T-cell (primary cell): Measurements from ENCODE around the gene PIK3R6. TPM values are rescaled to one million over a fixed set of nuclear protein-coding genes. Genes with fewer than 3 reads are reported as not detected.

Source experiments
- ATAC-seq, 4 experiments: fragments of 200-7000 bp in 3 of 4; fragments of 150-1000 bp in 1 of 4; cut with Tn5 transposase; replicated peaks in 1 of 4; 1 replicate in 3 of 4; 2 replicates in 1 of 4; pipeline ENCODE4 v1.10.0; 2021; ENCODE audit warnings: moderate library complexity in 3 of 4, mild to moderate bottlenecking in 2 of 4, moderate number of reproducible peaks in 1 of 4
- CTCF ChIA-PET, 2 donors: fragments of 300-600 bp; sonication (Branson Sonifier 250); formaldehyde crosslinking; loops; one replicate each; lab custom pipeline; 2022; ENCODE audit warnings: antibody characterized with exemption in 2 of 2; lab: Charles Lee
- POLR2A ChIA-PET, 2 donors: fragments of 300-600 bp; sonication (Branson Sonifier 250); formaldehyde crosslinking; loops; one replicate each; lab custom pipeline; 2022; ENCODE audit warnings: antibody characterized with exemption in 2 of 2; lab: Charles Lee
- DNase-seq, 35 experiments: peaks; one replicate each; pipeline versions ENCODE4 v3.0.0 to v3.0.0-alpha.2; 2013 to 2023
- H3K27ac ChIP-seq: one replicate; pipeline ENCODE4 v1.5.1; 2013; ENCODE audit warnings: low read length
- H3K27me3 ChIP-seq, 2 experiments: replicated peaks in 1 of 2; 1 replicate in 1 of 2; 2 replicates in 1 of 2; pipeline versions ENCODE4 v1.6.1 to v1.7.0; 2013; ENCODE audit warnings: low read length in 1 of 2, mixed read lengths in 1 of 2; ENCODE audit not compliant: control insufficient read depth in 2 of 2, insufficient read depth in 2 of 2; ENCODE audit errors: extremely low read depth in 1 of 2
- H3K36me3 ChIP-seq, 2 donors: 1 replicate in 1 of 2; 2 replicates in 1 of 2; pipeline versions ENCODE4 v1.6.1 to v1.7.0; 2013; ENCODE audit warnings: low read length in 1 of 2; ENCODE audit not compliant: control insufficient read depth in 2 of 2, insufficient read depth in 1 of 2; ENCODE audit errors: extremely low read depth in 1 of 2
- H3K4me1 ChIP-seq, 2 experiments: 1 replicate in 1 of 2; 2 replicates in 1 of 2; pipeline versions ENCODE4 v1.6.1 to v1.7.0; 2013; ENCODE audit warnings: low read length in 2 of 2, mixed read lengths in 1 of 2; ENCODE audit not compliant: insufficient read depth in 2 of 2, control insufficient read depth in 1 of 2; ENCODE audit errors: extremely low read depth in 1 of 2
- H3K4me3 ChIP-seq, 2 donors: 1 replicate in 1 of 2; 2 replicates in 1 of 2; pipeline versions ENCODE4 v1.5.1 to v1.7.0; 2013; ENCODE audit warnings: mild to moderate bottlenecking in 2 of 2, low read length in 1 of 2, moderate library complexity in 1 of 2; ENCODE audit not compliant: control insufficient read depth in 1 of 2; ENCODE audit errors: extremely low read depth in 1 of 2
- H3K9me3 ChIP-seq: 2 replicates; pipeline ENCODE4 v1.7.0; 2013
- H3K27ac Mint-ChIP-seq, 2 donors: one replicate each; pipeline ENCODE4 v1.8.0; 2020 to 2021; ENCODE audit warnings: mild to moderate bottlenecking in 2 of 2, mixed read lengths in 2 of 2
- H3K27me3 Mint-ChIP-seq, 2 donors: one replicate each; pipeline ENCODE4 v1.8.0; 2021 to 2022; ENCODE audit warnings: mixed read lengths in 2 of 2
- H3K36me3 Mint-ChIP-seq: one replicate; pipeline ENCODE4 v1.8.0; 2021; ENCODE audit warnings: mixed read lengths
- H3K4me1 Mint-ChIP-seq, 3 donors: one replicate each; pipeline ENCODE4 v1.8.0; 2020 to 2022; ENCODE audit warnings: mixed read lengths in 3 of 3, mild to moderate bottlenecking in 1 of 3
- H3K4me3 Mint-ChIP-seq, 3 donors: one replicate each; pipeline ENCODE4 v1.8.0; 2020 to 2022; ENCODE audit warnings: mild to moderate bottlenecking in 3 of 3, mixed read lengths in 3 of 3, moderate library complexity in 3 of 3
- H3K9me3 Mint-ChIP-seq, 3 donors: one replicate each; pipeline ENCODE4 v1.8.0; 2020 to 2022; ENCODE audit warnings: mixed read lengths in 3 of 3
- WGBS: methylation state at CpG from one replicate; pipeline ENCODE4 v1.1.5; 2013; ENCODE audit warnings: missing lambda C conversion rate; ENCODE audit not compliant: insufficient coverage; 5-methylcytosine and 5-hydroxymethylcytosine counted together
- total RNA-seq, 35 experiments: library from RNA in 6 of 35; stranded (reverse) in 6 of 35; fragments of 120-200 nt in 1 of 35; gene quantifications; one replicate each; pipeline versions ENCODE4 v1.2.1 to v1.2.4 and lab custom pipeline; 2013 to 2026

PIK3R6 gene
- total RNA-seq, 5 donors from 2014 or later (not counting 1 experiment from before 2014, with no cell fraction given) = 0.53 to 1.4 (median 0.72) TPM

DNA sequence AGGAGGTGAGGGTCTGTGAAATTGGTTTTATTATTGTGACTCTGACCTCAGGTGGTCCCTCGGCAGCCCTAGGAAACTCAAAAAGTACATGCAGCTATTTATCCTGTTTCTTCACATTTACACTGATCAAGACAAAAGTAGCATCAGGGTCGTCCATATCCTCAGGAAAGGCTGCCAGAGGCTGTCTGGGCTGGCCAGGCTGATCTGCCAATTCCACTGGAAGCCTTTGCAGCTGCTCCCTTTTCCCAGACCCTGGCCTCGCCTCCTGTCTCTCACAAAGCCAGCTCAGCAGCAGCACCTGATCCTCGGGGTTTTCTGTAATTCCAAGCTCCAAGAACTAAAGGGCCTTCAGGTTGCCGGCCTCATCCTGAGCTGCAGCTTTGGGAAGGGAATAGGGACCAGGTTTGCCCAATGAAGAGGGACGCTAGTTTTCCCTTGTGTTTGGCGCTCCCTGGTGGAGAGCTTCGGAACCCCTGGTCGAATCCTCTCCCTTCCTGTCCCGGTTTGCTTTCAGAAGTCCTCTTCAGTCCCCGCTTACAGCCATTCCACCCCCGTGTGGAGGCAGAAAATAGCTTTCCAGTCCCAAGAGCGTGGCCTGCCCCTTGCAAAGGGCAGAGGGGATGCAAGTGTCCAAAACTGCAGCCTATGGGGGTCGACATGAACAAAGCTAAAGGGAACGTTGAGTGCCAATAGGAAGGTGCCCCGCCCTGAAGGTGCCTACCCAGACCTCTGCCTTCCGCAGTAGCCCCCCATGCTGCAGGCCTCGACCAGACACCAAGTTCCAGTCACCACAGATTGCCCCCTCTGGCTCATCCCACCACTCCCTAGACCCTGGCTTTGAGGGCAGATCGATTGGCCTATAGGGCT, 81.7 kb downstream of the PIK3R6 start:
- H3K27ac ChIP-seq = no peak overlapping the region
- no peaks in the 10 kb centered on the region for H3K9me3 ChIP-seq
- H3K27me3 ChIP-seq = peaks cover 0 to 2% of the 10 kb centered on the region in 2 experiments
- no peak overlapping the region for H3K4me3 ChIP-seq
- H3K9me3 Mint-ChIP-seq = no peaks in the 10 kb centered on the region
- ChIA-PET POLR2A (interaction anchor here in 1 of 2 donors (0.6 kb wide), 1 partner anchor 176 kb away, joined by 3 read pairs; no protein-coding TSS in a partner anchor), CTCF (interaction anchor here (0.6 to 1.8 kb wide), 10 partner anchors 9 to 481 kb away, joined by 3 to 7 read pairs (median 3); partner anchors contain the start of gene PIK3R5 (in 1 of the 2))
- peaks cover 0 to 2% (median 0%) of the 10 kb centered on the region in 3 donors for H3K4me1 Mint-ChIP-seq
- WGBS = 40% methylated on average over 14 of the region's 19 CpGs
- no peaks in the 10 kb centered on the region for H3K36me3 ChIP-seq
- DNase-seq (peak in 31 of 35 experiments; percentile 13 to 71 (median 53)), ATAC-seq (peak in 3 of 4 experiments; percentile 45 to 61 (median 53))
- peaks cover 0 to 7% of the 10 kb centered on the region in 2 experiments for H3K4me1 ChIP-seq
- H3K36me3 Mint-ChIP-seq = no peaks in the 10 kb centered on the region
- H3K27me3 Mint-ChIP-seq = peaks cover 0 to 2% of the 10 kb centered on the region in 2 donors
- H3K27ac Mint-ChIP-seq = no peak overlapping the region
- no peak overlapping the region for H3K4me3 Mint-ChIP-seq

GRCh38 chr17:8782176-8782575, 85.3 kb downstream of the PIK3R6 start:
- ChIA-PET POLR2A (no interaction called here), CTCF (no interaction called here)
- Histone ChIP-seq H3K27ac (no peak overlapping the region), H3K4me1 (peaks cover 0 to 7% of the 10 kb centered on the region in 2 experiments), H3K27me3 (peaks cover 0 to 2% of the 10 kb centered on the region in 2 experiments), H3K9me3 (no peaks in the 10 kb centered on the region), H3K36me3 (no peaks in the 10 kb centered on the region), H3K4me3 (no peak overlapping the region)
- no peak overlapping the region for H3K27ac Mint-ChIP-seq
- DNase-seq = no peak
- H3K9me3 Mint-ChIP-seq = peaks cover 0 to 4% (median 0%) of the 10 kb centered on the region in 3 donors
- no CpG with 5 or more reads among the region's 1 CpG for WGBS
- no peaks in the 10 kb centered on the region for H3K36me3 Mint-ChIP-seq
- no peaks in the 10 kb centered on the region for H3K27me3 Mint-ChIP-seq
- no peak overlapping the region for H3K4me3 Mint-ChIP-seq
- peaks cover 0 to 2% (median 0%) of the 10 kb centered on the region in 3 donors for H3K4me1 Mint-ChIP-seq
- no peak for ATAC-seq

DNA sequence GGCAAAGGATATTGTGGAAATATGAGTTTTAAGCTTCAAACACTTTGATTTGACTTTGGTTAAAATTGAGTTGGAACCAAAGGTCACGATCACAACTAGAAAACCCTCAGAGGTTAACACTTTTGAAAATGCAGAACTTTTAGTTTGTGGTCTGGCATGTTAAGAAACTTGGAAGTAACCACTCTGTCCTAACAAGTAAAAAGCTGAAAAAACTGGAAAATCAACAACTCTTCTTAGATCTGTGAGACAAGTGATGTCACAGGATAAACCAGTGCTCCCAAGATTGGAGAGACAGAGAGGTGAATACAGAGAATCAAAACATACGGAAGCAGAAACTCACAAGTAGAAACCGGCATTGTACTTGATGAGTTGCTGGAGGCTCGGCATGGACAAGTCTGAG, 85.7 kb downstream of the PIK3R6 start:
- WGBS = no CpG with 5 or more reads among the region's 4 CpGs

GRCh38 chr17:8776881-8777280, 90.6 kb downstream of the PIK3R6 start:
- no peak overlapping the region for H3K4me3 ChIP-seq
- ChIA-PET CTCF (interaction anchor here in 1 of 2 donors (2.0 kb wide), 1 partner anchor 8 kb away, joined by 7 read pairs; no protein-coding TSS in a partner anchor), POLR2A (no interaction called here)
- Mint-ChIP-seq H3K4me1 (no peaks in the 10 kb centered on the region), H3K9me3 (peaks cover 5 to 14% (median 9%) of the 10 kb centered on the region in 3 donors), H3K4me3 (no peak overlapping the region), H3K27ac (no peak overlapping the region), H3K36me3 (peaks cover 4% of the 10 kb centered on the region), H3K27me3 (peaks cover 12 to 24% of the 10 kb centered on the region in 2 donors)
- no CpG with 5 or more reads among the region's 1 CpG for WGBS
- ATAC-seq (no peak), DNase-seq (no peak)
- H3K27ac ChIP-seq = no peak overlapping the region
- no peaks in the 10 kb centered on the region for H3K4me1 ChIP-seq
- H3K9me3 ChIP-seq = no peaks in the 10 kb centered on the region
- no peaks in the 10 kb centered on the region for H3K36me3 ChIP-seq
- peaks cover 0 to 14% of the 10 kb centered on the region in 2 experiments for H3K27me3 ChIP-seq

More for the DNA sequence above, 85.7 kb downstream of the PIK3R6 start:
- Histone ChIP-seq H3K9me3 (no peaks in the 10 kb centered on the region), H3K4me3 (no peak overlapping the region), H3K36me3 (no peaks in the 10 kb centered on the region), H3K27ac (no peak overlapping the region), H3K4me1 (peaks cover 0 to 7% of the 10 kb centered on the region in 2 experiments), H3K27me3 (peaks cover 0 to 3% of the 10 kb centered on the region in 2 experiments)
- ATAC-seq (no peak), DNase-seq (no peak)
- no peak overlapping the region for H3K4me3 Mint-ChIP-seq
- no peaks in the 10 kb centered on the region for H3K36me3 Mint-ChIP-seq
- ChIA-PET POLR2A (no interaction called here), CTCF (no interaction called here)
- peaks cover 0 to 5% (median 0%) of the 10 kb centered on the region in 3 donors for H3K9me3 Mint-ChIP-seq
- no peak overlapping the region for H3K27ac Mint-ChIP-seq
- H3K27me3 Mint-ChIP-seq = no peaks in the 10 kb centered on the region
- H3K4me1 Mint-ChIP-seq = peaks cover 0 to 2% (median 0%) of the 10 kb centered on the region in 3 donors

DNA sequence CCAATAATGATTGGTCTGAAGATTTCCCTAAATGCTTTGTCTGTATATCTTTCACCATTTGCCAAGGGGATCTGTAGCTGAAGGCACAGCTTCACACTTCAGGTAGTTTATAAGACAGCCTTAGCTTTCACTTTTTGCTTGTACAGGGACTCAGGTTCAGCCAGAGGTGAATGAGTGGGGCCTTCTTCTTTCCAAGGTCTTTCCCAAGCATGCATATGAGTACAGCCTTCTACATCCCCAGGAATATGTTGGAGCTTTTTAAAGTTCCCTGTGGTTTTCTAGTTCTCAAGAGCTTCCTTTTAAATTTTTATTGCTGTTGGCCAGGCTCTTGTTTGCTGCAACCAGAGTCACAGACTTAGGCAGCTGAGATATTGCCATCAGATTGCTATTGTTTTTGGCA, 91.2 kb downstream of the PIK3R6 start:
- ChIA-PET CTCF (interaction anchor here in 1 of 2 donors (0.6 to 2.0 kb wide), 2 partner anchors 8 to 9 kb away, joined by 3 to 7 read pairs; no protein-coding TSS in a partner anchor), POLR2A (no interaction called here)
- H3K27ac Mint-ChIP-seq = no peak overlapping the region
- H3K9me3 Mint-ChIP-seq = peaks cover 5 to 14% (median 9%) of the 10 kb centered on the region in 3 donors
- Histone ChIP-seq H3K27ac (no peak overlapping the region), H3K36me3 (no peaks in the 10 kb centered on the region), H3K4me3 (no peak overlapping the region), H3K9me3 (no peaks in the 10 kb centered on the region), H3K27me3 (peaks cover 0 to 14% of the 10 kb centered on the region in 2 experiments), H3K4me1 (no peaks in the 10 kb centered on the region)
- H3K27me3 Mint-ChIP-seq = peaks cover 12 to 24% of the 10 kb centered on the region in 2 donors
- H3K4me1 Mint-ChIP-seq = no peaks in the 10 kb centered on the region
- ATAC-seq = no peak
- no peak overlapping the region for H3K4me3 Mint-ChIP-seq
- no peak for DNase-seq
- H3K36me3 Mint-ChIP-seq = peaks cover 4% of the 10 kb centered on the region

DNA sequence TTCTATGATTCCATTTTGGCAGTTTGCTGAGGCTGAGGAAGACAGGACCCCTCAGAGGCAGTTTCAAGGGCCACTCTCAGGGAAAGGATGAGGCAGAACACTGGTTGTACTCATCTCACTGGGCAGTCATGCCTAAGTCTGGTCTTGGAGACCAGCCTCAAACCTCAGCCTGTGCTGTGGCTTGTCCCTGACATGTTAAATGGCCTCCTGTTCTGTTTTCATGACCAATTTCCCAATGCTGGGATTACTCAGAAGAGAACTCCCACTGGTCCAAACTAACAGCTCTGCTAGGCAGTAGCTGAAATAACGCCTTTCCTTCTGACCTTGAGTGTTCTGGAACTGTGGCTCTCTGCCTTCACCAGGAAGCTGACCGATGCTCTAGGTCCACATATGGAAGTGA, 100.7 kb downstream of the PIK3R6 start:
- CTCF ChIA-PET = no interaction called here
- POLR2A ChIA-PET = no interaction called here

More for the DNA sequence above, 100.7 kb downstream of the PIK3R6 start:
- H3K4me3 Mint-ChIP-seq = no peak overlapping the region
- no peaks in the 10 kb centered on the region for H3K36me3 Mint-ChIP-seq
- Histone ChIP-seq H3K27ac (no peak overlapping the region), H3K4me3 (no peak overlapping the region), H3K4me1 (no peaks in the 10 kb centered on the region), H3K27me3 (peaks cover 0 to 3% of the 10 kb centered on the region in 2 experiments), H3K9me3 (no peaks in the 10 kb centered on the region), H3K36me3 (no peaks in the 10 kb centered on the region)
- no peaks in the 10 kb centered on the region for H3K4me1 Mint-ChIP-seq
- ATAC-seq (no peak), DNase-seq (no peak)
- no peak overlapping the region for H3K27ac Mint-ChIP-seq
- H3K27me3 Mint-ChIP-seq = peaks cover 6 to 9% of the 10 kb centered on the region in 2 donors
- no CpG with 5 or more reads among the region's 2 CpGs for WGBS
- H3K9me3 Mint-ChIP-seq = peaks cover 0 to 3% (median 0%) of the 10 kb centered on the region in 3 donors
